Fibroblast of peridontal ligament (primary cell): ENCODE results near the gene RUNX2.

ENCODE experiments used
- DNase-seq: peaks from one replicate; pipeline ENCODE4 v3.0.0-alpha.2; 2010; ENCODE audit errors: extremely low read depth

The RUNX2 gene

DNA sequence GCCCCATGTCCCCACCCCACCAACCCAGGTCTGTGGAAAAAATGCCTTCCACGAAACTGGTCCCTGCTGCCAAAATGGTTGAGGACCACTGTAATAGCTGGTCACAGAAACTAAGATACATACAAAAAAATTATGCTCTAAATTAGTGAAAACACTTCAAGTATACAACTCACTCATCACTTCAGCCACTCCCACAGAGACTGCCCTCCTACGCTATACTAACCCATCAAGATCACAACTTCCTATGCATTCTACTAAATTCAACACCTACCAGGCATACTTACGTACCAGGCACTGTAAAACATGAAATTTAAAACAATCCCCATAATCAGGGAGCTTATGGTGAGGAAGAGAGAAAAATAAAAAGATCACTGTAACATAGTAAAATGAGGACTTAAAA lies 22.9 kb downstream of the RUNX2 start:
- DNase-seq, result no peak

DNA sequence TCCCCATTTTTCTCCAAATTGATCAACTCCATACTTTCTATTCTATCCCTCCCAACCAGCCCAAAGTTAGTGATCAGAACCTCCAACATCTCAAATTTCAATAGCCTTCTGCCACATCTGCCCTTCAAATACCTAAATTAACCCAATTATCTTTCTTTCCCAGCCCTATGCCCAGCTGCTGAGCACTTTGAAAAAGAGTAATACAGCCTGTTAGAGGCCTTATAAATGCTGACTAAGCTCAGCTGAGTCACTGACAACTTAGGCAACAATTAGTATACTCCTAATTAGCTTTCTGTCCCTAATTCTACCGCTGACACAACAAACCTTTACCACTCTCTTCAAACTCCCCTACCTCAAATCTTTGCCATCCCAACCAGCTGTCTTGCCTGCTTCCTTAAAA lies 23.5 kb downstream of the RUNX2 start:
- DNase-seq, result no peak

DNA sequence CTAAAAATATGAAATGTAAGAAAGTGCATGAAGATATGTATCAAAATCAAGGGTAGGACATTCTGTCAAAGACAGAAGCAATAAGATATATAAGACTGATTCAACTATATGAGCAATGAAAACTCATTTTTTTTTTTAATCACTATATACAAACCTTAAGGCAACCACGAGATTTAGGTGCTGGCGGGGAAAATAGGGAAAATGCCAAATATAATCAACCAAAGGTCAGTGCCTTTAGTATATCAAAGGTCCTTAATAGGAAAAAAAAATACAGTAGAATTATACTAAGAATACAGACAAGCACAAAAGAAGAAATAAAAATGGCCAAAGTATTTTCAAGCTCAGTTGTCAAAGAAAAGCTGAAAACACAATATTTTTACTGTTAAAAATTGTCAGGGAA lies 25.5 kb downstream of the RUNX2 start:
- DNase-seq, result no peak

DNA sequence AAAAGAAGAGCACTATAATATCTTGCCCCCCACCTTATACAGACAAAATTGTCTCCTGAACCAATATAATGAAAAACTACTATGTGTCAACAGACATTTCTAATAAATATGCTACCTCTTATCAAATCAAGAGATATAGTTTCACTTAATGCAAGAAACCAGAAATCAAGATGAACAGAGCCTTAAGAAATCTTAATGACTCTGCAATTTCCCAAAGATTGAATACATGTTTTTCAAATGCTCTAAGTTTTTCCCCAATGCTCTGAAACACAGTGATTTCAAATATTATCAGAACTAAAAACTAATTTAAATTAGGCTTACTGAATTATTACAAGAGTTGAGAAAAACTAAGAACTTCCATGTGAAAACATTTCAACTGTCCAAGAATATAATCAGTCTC lies 36.3 kb downstream of the RUNX2 start:
- no peak for DNase-seq

DNA sequence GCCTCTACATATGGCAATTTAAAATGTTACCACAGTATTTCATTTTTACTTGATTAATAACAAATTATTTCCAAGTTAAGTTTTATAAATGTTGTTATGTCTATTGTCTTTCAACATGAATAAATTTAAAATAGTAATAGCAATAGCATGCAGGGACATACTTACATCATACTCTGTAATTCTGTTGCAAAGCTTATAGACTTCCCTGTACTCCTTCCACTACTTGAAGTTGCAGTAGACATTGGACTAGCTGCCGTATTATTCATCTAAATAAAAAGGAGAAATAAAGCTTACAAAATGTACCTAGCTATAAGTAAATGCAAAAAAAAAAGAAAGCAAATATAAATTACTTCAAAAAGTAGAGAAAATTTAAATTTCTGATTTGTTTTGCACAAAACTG lies 36.9 kb downstream of the RUNX2 start:
- no peak for DNase-seq

- DNase-seq, result no peak
Measured at GRCh38 chr6:45366534-45366933, 38.4 kb downstream of the RUNX2 start.

- DNase-seq, result no peak
Measured at GRCh38 chr6:45367999-45368398, 39.9 kb downstream of the RUNX2 start.

DNA sequence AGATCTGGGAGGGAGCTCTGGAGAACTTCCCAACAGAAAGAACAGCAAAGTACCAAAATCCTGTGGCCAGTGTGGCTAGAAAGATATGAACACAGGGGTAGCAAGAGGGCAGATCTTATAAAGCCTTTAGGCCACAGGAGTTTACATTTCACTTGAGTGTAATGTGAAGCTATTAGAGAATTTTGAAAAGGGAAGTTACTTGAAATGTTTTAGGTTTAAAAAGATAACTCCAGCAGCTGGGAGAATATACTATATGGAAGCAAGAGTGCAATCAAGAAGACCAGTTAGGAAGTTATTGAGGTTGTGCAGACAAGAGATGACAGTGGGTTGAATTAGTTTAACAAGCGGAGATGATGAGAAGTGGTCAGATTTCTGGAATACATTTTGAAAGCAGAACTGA lies 41.7 kb downstream of the RUNX2 start:
- peak; percentile 50 for DNase-seq

DNA sequence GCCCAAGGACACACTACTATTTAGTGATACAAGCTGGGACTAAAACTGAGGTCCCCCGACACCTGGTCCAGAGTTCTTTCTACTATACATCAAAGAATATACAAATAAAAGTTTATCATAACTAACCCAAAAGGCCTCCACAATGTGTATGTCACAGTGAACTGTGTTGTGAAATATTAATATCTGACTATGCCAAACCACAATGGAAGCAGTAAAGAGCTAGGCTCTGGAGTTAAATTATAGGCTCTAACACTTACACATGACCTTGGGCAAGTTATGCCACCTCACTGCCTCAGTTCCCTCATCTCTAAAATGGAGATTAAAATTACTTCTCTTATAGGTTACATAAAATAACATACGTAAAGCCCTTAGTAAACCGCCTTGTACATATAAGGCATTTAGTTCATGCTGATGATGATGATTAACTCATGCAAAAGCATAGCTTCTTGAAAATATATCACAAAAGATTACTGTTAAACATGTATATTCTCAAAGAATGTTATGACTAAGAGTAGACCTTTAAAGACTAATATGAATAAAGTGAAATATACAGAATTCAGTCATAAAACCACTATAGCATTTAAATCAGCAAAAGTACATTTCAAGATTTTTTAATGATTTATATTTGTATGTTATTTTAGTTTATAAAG lies 43.9 kb downstream of the RUNX2 start:
- DNase-seq, result no peak

GRCh38 chr6:45375449-45375848 lies 47.3 kb downstream of the RUNX2 start:
- no peak for DNase-seq

GRCh38 chr6:45376310-45377042 lies 48.3 kb downstream of the RUNX2 start:
- peak; percentile 63 for DNase-seq

DNA sequence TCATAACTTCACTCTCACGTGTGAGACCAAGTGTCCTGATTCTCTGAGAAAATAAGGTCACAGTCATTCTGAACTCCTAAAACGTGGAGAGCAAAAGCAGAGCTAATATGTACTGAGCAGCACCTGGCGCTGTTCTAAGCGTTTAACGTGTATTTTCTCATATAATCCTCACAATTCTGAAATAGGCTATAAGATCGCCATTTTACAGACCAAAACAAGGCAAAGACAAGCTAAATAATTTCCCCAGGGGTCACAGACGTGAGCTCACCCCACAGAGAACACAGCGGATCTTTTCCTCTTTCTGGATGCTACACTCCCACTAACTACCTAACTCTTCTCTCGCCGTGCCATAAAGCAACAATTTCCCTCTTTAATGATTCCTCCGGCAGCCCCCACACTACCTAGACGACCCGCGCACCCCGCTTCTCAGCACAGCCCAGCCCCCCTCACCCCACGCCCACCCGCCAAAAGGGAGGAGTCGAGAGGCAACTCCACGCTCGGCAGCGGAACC lies 49.0 kb downstream of the RUNX2 start:
- DNase-seq, result peak; percentile 35

DNA sequence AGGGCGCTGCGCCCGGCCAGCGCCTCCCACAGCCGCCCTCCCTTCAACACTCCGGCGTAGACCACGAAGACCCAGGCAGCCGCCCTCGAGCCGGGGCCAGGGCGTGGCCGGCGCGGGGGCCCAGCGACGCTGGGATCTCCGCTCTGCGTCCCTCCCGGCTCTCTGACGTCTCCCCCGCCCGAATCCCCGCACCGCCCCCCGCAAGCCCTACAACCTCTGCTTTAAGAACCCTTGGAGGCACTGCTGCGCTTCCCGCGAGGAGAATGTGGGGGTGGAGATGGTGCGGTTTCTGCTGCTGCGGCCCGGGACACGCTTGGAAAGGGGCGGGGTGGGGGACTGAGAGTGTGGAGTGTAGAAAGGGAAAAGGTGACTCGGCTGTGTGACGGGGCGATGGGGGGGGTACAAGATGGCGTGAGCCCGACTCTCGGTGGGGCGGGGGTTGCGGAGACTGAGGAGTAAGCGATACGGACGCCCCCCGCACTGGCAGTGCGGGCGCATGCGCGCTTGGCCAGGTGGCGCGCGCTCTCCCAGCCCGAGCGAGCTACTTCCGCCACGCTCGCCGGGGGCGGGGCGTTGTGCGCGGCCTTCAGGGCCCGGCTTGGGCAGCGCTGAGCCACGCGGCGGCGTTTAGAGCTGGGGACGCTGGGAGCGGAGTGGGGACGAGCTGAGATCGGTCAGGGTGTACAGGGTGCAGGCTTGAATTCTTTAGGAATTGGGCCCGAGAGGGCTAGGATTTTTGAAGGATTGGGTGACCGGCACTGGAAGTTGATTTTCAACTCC lies 49.6 kb downstream of the RUNX2 start, which contains the start of gene SUPT3H:
Gene SUPT3H (minus strand): TSS at position 381 of the 780 bp plus-strand sequence.
- peak; percentile 84 for DNase-seq

DNA sequence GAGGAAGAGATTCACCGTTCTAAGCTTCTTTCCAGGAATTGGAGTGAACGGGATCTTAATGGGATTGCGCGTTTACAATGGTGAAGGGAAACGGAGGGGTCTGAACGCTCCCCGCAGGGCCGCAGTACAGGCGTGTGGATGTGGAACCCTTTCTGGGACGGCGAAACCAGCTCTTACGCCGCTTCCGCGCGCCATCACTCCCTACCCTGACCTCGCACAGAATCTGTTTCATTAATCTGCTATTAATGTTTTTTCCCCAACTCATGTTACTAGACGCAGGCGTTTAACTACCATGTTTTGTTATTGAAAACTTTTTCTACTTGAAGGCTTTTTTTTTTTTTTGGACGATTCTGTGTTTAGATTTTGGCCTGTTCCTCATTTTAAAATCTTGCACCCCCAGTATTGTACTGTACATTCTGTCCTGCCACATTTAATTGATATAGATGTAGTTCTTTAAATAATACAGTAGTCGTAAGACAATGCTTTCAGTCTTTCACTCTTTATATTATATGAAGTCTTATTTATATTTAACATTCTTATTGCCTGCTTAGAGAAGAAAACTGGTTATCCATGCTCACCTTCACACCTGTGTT lies 50.3 kb downstream of the RUNX2 start:
- no peak for DNase-seq

DNA sequence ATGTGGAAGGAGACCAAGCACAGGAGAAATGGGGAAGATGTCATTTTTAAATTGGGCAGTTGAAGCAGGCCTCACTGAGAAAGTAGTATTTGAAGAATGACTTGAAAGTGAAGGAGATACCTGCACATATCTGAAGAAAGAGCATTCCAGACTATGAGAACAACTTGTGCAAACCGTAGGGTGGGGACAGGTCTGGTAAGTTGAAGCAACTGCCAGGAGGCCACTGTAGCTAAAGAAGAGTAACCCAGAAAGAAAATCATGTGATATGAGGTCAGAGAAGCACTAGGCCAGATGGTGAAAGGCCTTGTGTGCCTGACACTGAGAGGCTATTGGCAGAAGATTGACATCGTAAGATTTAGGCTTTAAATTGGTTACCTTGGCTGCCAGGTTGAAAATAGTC lies 54.3 kb downstream of the RUNX2 start:
- DNase-seq, result no peak

- DNase-seq, result no peak
Measured at GRCh38 chr6:45386501-45386900, 58.4 kb downstream of the RUNX2 start.

GRCh38 chr6:45387236-45387635 lies 59.1 kb downstream of the RUNX2 start:
- peak; percentile 59 for DNase-seq

DNA sequence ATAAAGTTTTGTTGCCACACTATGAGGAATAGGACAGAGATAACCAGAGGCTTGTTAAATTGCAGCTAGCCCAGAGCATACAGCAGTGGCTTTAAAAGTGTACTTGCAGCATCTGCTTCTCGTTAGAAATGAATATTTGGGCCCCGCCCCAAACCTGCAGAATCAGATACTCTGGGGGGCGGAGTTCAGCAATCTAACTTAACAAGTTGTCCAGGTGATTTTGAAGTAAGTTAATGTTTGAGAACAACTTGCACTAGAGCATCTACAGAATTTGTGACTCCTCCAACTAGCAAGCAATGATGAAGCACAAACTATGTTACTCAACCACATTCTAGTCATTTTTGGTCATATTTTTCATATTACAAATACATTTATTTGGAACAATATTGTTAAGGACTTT lies 60.2 kb downstream of the RUNX2 start:
- peak; percentile 68 for DNase-seq

GRCh38 chr6:45394586-45395095 lies 66.5 kb downstream of the RUNX2 start:
- DNase-seq, result no peak

GRCh38 chr6:45398075-45398813 lies 70.1 kb downstream of the RUNX2 start:
- no peak for DNase-seq

DNA sequence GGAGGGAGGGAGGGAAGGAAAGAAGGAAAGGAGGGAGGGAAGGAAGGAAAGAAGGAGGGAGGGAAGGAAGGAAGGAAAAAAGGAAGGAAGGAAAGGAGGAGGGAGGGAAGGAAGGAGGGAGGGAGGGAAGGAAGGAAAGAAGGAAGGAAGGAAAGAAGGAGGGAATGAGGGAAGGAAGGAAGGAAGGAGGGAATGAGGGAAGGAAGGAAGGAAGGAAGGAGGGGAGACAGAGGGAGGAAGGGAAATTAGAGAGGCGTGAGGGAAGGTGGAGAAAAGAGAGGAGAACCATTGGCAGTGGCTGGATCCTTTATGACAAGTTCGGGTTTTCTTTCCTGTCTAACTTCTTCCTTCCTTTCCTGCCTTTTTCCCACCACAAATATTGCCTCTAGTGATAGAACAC lies 71.9 kb downstream of the RUNX2 start:
- no peak for DNase-seq
